GM19452 (cell line): Measurements from ENCODE around the gene NUTM1.

Source experiments
- ATAC-seq: cut with Tn5 transposase; IDR thresholded peaks from one replicate; pipeline ENCODE4 v1.9.1; 2021; ENCODE audit not compliant: unreplicated experiment

NUTM1 gene, protein sequence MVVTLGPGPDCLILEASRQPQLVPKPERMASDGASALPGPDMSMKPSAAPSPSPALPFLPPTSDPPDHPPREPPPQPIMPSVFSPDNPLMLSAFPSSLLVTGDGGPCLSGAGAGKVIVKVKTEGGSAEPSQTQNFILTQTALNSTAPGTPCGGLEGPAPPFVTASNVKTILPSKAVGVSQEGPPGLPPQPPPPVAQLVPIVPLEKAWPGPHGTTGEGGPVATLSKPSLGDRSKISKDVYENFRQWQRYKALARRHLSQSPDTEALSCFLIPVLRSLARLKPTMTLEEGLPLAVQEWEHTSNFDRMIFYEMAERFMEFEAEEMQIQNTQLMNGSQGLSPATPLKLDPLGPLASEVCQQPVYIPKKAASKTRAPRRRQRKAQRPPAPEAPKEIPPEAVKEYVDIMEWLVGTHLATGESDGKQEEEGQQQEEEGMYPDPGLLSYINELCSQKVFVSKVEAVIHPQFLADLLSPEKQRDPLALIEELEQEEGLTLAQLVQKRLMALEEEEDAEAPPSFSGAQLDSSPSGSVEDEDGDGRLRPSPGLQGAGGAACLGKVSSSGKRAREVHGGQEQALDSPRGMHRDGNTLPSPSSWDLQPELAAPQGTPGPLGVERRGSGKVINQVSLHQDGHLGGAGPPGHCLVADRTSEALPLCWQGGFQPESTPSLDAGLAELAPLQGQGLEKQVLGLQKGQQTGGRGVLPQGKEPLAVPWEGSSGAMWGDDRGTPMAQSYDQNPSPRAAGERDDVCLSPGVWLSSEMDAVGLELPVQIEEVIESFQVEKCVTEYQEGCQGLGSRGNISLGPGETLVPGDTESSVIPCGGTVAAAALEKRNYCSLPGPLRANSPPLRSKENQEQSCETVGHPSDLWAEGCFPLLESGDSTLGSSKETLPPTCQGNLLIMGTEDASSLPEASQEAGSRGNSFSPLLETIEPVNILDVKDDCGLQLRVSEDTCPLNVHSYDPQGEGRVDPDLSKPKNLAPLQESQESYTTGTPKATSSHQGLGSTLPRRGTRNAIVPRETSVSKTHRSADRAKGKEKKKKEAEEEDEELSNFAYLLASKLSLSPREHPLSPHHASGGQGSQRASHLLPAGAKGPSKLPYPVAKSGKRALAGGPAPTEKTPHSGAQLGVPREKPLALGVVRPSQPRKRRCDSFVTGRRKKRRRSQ

DNA sequence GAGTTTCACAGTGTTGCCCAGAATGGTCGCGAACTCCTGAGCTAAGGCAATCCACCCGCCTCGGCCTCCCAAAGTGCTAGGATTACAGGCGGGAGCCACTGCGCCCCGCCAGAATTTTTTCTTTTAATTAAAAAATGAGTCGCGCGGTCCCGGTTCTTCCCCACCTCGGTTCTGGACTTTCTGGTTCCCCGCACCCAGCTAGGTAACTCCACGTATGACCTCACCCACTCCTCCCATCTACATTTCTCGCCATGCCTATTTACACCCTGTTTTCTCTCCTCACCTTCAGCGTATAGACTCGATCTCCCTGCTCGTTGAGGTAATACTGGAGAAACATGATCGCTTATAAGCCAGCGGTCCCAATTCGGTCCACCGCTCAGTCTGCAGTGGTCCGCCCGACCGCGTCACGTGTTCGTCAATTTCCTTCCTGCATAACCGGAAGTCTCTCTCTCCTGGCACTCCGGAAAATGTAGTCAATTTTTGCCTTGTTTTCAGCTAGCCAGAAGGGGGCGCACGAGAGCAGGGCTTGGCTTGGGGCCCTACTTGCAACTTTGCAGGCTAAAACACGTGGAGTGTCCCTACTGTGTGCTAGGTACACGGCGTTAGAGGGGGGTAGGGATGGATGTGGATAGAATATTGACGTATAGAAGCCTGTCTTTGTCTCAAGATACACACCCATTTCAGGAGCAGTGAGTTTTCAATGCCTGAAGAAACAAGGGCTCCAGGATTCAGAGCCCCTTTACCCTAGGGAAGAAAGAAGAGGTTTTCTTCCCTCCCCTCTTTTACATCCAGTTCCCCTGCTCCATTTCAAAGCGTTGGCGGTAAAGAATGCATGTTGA lies at the start of gene NUTM1, which contains the start of gene NOP10:
TSS of gene NUTM1 (plus strand) at position 579 of the 839 bp plus-strand sequence. CDS start 382 bp downstream, outside the sequence.
TSS of gene NOP10 (minus strand) at position 400 of the 839 bp plus-strand sequence. CDS start at position 337, 63 bp downstream.
- ATAC-seq, result peak; percentile 89

DNA sequence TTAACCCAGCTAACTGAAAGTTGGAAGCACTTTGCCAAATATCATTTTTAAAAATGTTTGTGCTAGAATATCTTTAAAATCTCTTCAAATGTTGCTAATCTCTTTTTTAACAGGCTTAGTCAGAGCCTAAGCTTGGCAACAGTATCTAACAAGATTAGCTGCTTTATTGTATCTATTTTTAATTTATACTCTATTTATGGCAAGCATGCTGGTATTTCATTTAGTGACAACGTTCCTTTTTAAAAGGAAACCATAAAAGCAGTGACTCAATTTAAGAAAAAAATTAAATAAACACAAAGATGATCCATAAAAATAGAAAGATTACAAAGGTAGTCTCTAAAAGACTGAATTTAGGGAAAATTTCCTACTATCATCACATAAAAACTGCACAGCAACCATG lies 46.1 kb upstream of the NUTM1 start:
- no peak for ATAC-seq

DNA sequence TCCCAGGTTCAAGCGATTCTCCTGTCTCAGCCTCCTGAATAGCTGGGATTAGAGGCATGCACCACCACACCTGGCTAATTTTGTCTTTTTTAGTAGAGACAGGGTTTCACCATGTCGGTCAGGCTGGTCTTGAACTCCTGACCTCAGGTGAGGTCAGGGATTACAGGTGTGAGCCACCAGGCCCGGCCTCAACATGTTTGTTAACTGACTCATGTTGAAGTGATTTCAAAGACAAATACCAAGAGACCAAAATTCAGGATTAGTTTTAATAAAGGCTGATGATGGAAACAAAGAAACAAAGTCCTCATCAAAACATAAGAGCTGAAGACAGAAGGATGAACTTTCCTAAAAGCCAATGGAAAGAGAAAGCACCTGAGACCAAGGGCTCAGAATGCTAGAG lies 42.1 kb upstream of the NUTM1 start:
- ATAC-seq, result no peak

DNA sequence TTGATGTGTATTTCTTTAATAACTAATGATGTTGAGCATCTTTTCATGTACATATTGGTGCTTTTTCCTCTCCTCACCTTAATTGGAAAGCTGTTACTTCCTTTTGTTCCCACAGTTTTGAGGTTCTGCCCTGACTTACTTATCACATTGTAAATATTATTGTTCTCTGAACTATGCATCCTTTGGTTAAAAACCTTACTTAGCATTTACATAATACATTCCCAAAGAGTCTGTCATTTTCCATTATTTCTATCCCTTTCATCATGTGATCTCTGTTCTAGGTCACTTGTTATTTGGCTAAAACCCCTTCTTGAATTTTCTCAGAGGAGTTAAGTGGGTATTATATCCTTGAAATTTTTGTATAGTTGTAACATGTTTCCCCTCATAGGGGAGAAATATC lies 38.5 kb upstream of the NUTM1 start:
- no peak for ATAC-seq

DNA sequence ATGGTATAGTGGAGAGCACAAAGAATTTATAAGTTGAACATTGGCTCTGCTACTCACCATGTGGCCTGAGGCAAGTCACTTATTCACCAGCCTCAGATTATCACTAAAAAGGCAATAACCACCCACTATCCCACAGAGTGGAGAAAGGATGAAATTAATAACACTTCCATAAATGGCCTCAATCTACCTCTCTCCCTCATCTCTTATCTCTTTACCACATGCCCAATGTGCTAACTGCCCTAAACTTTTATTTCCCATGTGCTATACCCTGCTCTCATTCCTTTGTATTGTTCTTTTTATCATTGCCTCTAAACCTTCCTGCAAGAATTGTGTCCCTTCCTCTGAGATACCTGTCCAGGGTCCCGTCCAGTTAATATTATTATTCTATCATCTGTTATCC lies 31.6 kb upstream of the NUTM1 start:
- ATAC-seq, result no peak

DNA sequence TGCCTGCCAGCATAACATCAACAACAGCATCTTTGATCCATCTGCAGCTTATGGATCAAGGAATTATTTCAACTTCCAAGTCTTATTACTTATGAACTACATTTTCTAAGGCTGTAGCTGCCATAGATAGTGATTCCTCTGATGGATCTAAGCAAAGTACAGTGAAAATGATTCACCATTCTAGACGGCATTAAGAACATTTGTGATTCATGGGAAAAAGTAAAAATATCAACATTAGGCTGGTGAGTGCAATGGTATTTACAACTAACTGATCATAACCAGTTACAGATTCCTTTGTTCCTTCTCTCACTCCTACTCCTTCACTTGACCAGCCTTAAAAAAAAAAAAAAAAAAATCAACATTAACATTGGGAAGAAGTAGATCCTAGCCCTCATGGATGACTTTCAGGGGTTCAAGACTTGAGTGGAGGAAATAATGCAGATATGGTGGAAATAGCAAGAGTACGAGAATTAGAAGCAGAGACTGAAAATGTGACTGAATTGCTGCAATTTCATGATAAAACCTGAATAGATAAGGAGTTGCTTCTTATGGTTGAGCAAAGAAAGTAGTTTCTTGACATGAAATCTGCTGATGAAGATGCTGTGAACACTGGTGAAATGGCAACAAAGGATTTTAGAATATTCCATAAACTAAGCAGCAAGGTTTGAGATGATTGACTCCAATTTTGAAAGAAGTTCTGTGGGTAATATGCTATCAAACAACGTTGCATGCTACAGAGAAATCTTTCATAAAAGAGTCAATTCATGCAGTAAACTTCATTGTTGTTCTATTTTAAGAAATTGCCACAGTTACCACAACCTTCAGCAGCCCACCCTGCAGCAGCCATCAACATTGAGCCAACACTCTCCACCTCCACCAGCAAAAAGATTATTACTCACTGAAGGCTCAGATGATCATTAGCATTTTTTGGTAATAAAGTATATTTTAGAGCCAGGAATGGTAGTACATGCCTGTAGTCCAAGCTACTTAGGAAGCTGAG lies 28.3 kb upstream of the NUTM1 start:
- no peak for ATAC-seq

DNA sequence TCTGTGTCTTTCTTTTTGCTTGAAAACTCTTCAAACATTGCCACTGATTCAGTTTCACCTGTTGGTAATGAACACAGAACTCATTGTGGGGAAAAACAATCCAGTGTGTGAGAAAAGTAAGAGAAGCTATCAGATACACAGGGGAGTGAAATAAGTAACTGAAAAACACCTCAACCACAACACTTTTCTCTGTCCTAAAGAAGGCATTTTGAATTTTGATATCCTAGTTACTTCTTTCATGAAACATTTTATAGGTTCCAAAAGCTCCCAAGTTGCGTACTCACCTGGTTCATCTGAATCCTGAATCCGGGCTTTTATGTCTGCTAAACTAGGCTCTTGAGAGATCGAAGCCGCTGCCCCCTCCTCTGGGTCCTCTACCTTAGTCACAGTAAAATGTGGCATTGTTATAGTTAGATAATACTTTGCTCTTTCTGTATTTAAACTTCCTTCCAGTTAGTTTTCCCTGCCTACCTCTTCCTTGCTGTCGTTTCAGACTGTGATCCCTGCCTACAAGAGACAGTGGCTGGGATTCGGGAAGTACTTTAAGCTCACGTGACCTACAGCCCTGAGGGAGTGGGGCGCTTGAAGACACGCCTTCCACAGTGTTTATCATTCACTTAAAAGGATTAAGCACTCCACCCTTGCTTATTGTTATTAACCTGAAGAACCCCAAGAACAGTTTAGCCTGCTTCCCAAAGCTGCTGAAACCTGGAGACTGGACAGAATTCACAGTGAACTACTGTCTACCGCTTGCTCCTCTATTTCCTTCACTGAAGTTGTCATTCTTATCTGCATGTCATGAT lies 24.6 kb upstream of the NUTM1 start:
- ATAC-seq, result peak; percentile 73

DNA sequence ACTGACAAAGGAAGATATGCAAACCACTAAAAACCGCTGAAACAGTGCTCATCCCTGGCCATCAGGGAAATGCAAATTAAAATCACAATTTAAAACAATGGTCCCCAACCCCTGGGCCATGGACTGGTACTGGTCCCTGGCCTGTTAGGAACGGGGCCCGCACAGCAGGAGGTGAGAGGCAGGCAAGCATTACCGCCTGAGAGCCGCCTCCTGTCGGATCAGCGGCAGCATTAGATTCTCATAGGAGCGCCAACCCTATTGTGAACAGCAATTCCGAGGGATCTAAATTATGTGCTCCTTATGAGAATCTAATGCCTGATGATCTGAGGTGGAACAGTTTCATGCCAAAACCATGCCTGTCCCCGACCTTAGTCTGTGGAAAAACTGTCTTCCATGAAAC lies 19.9 kb upstream of the NUTM1 start:
- no peak for ATAC-seq

DNA sequence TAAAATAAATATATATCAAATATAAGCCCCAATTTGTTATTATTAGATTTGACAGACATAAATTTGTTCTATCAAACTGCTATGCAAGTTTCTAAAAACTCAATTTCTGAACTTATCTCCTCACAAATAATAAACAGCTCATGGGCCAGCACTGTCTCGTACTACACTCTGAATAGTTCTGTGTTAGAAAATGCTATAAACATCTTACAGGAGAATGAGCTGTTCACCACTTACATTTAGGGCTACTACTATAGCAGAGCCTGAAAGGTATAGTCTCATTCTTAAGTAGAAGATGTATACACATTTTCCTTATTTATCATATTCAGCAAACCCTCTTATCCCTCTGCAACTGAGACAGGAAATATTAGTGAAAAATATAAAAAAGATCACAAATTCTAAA lies 18.2 kb upstream of the NUTM1 start:
- ATAC-seq, result no peak

DNA sequence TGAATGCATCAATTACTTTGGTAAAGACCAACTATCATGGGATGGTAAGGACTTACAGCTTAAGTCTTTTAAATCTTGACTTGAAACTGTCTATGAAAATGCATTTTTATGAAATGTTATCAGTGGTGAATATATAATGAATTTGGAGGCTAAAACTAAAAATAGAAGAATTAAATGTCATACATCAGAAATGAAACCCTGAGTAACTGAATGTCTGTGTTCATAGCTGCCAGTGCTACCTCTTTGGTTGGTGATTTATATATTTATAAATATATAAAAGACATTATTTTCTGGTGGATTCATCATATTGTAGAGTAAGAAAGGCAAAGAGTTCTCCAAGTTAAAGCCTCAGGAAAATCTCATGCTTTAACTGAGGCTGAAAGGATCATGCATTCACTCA lies 17.7 kb upstream of the NUTM1 start:
- no peak for ATAC-seq

DNA sequence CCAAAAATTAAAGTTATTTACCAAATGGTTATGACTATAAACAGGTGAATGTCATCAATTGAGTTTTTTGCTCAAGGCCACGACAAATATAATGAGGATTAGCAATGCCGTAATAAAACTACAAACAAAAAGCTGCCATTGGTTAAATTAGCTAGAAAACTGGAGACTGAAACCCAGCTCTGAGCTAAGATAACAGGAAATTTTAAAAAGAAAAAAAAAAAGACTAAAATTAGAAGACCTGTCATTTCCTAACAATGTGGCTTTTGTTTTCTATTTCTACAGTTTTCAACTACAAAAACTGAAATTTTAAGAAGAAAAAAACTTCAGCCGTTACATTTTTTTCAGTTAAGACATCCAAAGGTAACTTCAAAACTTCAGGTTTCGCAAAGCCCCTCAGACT lies 15.2 kb upstream of the NUTM1 start:
- no peak for ATAC-seq

DNA sequence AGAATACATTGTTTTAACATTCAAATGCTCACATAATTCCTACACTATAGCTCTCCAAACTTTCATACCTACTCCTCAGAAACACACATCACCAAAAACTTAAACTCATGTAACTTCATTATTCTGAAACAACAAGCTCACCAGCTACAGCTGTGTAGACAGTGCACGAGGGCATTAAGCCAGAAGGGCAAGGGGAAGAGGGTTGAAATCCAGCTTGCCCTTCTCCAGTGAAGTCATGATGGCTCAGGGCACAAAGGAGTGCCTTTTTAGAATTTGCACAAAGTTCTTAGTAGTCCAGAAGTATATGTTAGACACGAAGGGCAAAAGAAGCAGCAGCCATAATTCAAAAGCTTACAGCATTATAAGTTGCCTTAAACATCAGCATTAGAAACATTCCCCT lies 14.1 kb upstream of the NUTM1 start:
- ATAC-seq, result no peak

DNA sequence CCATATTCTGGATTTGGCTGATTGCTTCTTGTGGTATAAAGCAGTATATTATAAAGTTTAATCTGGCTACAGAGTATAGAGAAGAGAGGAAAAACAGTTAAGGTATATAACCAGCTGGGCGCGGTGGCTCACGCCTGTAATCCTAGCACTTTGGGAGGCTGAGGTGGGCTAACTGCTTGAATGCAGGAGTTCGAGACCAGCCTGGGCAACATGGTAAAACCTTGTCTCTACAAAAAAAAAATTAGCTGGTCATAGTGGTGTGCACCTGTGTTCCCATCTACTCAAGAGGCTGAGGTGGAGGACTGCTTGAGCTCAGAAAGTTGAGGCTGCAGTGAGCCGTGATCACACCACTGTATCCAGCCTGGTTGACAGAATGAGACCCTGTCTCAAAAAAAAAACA lies 12.8 kb upstream of the NUTM1 start:
- ATAC-seq, result no peak

DNA sequence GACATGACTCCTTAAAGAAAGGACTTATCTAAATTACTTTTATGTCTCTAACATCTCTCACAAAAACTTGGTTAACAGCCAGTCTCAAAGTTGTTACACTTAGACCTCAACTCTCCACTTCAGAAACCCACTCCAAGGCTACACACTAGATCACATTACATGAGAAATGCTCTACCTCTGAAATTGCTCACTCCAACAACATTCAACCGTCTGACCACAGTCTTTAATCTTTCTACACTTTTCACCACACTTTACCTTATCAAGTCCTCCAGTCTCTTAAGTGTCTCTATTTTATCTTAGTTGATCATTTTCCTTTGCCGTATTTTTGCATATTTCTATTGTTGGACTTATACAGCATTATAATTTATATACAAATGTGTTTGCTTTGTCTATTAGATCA lies 11.3 kb upstream of the NUTM1 start:
- no peak for ATAC-seq

DNA sequence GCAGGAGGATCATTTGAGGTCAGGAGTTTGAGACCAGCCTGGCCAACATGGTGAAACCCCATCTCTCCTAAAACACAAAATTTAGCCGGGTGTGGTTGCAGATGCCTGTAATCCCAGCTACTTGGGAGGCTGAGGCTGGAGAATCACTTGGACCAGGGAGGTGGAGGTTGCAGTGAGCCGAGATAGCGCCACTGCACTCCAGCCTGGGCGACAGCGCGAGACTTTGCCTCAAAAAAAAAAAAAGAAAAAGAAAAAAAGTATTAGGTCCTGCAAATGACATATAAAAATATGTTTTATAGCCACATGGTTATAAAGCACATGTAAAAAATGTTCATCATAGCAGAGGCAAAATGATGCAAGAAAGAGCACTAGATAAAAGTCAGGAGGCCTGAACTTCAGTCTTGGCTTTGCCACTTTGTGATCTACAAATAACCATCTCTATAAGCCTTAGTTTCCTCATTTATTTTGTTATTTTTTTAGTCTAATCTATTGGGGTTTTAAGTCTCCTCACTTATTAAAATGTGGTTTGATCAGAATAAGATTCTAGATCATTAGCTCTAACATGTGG lies 10.5 kb upstream of the NUTM1 start:
- no peak for ATAC-seq

DNA sequence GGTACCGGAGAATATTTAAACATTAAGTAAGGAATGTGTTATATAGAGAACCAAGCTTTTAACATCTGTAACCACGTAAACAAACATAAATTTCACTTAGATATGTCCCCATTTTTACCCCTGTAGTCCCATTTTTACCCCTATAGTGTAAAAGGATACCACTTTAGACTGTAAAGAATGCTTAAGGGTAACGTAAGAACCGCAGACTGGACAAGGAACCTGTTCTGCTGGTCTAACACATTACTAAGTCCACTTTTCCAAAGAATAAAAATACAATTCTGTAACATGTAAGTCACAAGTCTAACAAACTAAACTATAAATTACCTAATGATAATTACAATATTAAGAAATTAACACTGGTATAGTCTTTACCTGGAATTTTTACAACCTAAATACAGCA lies 8.4 kb upstream of the NUTM1 start:
- no peak for ATAC-seq

DNA sequence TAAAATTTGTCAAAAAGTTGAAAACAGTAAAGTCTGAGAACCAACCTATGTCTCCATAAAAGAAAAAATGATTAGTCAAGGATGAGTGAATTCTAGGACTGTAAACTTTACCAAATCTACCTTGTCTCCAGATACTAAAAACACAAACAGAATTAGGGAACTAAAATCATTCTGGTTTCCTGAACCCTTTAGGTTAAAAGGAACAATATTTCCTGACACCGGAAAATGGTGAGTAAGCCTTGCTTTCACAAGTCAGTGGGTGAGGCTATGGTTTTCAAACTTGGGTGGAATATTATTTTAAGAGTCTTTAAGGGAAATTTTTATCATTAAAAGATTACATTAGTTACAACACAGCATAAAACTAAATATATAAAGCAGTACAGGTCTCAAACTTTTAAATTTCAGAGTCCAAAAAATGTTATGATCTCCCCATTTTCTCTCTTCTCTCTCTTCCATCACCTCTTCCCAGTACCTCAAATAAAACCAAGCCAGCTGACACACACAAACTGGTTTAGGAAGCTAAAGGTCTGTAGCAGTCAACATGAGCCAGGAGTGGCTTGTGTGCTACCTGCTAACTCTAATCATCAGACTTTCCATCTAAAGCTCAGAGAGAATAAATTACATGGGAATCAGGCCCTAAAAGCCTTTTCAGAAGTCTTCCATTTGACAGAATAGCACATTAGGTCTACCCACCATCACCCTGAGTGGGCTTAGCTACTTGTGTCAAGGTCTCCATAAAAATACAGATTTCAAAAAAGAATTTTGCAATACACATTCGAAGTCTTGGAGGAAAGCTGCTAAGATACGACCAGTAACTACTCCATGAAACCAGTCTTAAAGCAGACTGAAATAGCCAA lies 7.7 kb upstream of the NUTM1 start:
- ATAC-seq, result no peak
